H1 (cell line): ENCODE data around the gene PIGK. TPM values are rescaled to one million over a fixed set of nuclear protein-coding genes. Genes with fewer than 3 reads are reported as not detected.
A peak's percentile ranks its signal among the peaks of the same experiment; 100 is the strongest.

Experiments
- CTCF ChIA-PET: fragments of 300-600 bp; sonication (Branson Sonifier 250); formaldehyde crosslinking; loops from one replicate; lab custom pipeline; 2021; ENCODE audit not compliant: partially characterized antibody; lab: Charles Lee
- POLR2A ChIA-PET: fragments of 300-600 bp; sonication (Branson Sonifier 250); formaldehyde crosslinking; loops from one replicate; lab custom pipeline; 2021; ENCODE audit warnings: inconsistent platforms; ENCODE audit not compliant: partially characterized antibody; lab: Charles Lee
- DNase-seq, 2 experiments: peaks; one replicate each; pipeline versions ENCODE4 v3.0.0 to v3.0.0-alpha.2; 2010 to 2022; ENCODE audit warnings: low spot score in 2 of 2, low read depth in 1 of 2, mixed read lengths in 1 of 2
- FAIRE-seq: peaks from 2 replicates; lab custom pipeline; 2011; peaks lifted over from hg19 to GRCh38; lab: Jason Lieb, UNC
- H2AFZ ChIP-seq: 2 replicates; pipeline ENCODE4 v1.8.1; 2012; ENCODE audit warnings: low read length, inconsistent platforms
- H2AK5ac ChIP-seq: 2 replicates; pipeline ENCODE4 v1.6.1; 2013; ENCODE audit warnings: low read depth, low read length
- H2BK120ac ChIP-seq: replicated peaks from 2 replicates; pipeline ENCODE3; 2013; ENCODE audit warnings: low read depth, low read length, inconsistent platforms
- H2BK12ac ChIP-seq: 2 replicates; pipeline ENCODE4 v1.6.1; 2013; ENCODE audit warnings: low read depth, low read length
- H2BK15ac ChIP-seq: 2 replicates; pipeline ENCODE4 v1.6.1; 2013; ENCODE audit warnings: low read length
- H2BK20ac ChIP-seq: 2 replicates; pipeline ENCODE4 v1.6.1; 2013; ENCODE audit warnings: low read length
- H2BK5ac ChIP-seq: 2 replicates; pipeline ENCODE4 v1.6.1; 2013; ENCODE audit warnings: low read depth, low read length
- H3K14ac ChIP-seq: 2 replicates; pipeline ENCODE4 v1.6.1; 2013; ENCODE audit warnings: inconsistent platforms; ENCODE audit not compliant: insufficient read length
- H3K18ac ChIP-seq: 2 replicates; pipeline ENCODE4 v1.6.1; 2013; ENCODE audit warnings: low read length; ENCODE audit errors: extremely low read depth
- H3K23ac ChIP-seq: 2 replicates; pipeline ENCODE4 v1.6.1; 2013; ENCODE audit warnings: inconsistent platforms; ENCODE audit not compliant: insufficient read length
- H3K23me2 ChIP-seq: 2 replicates; pipeline ENCODE4 v1.6.1; 2013; ENCODE audit warnings: low read depth, low read length
- H3K27ac ChIP-seq: 2 replicates; pipeline ENCODE4 v1.6.1; 2011; ENCODE audit warnings: low read depth, low read length, inconsistent platforms
- H3K27me3 ChIP-seq, 4 experiments: replicated peaks in 1 of 4; 1 replicate in 1 of 4; 2 replicates in 3 of 4; pipeline versions ENCODE4 v1.6.1 to v1.8.1; 2011 to 2013; ENCODE audit warnings: low read length in 3 of 4, mild to moderate bottlenecking in 3 of 4, inconsistent platforms in 2 of 4, mixed read lengths in 2 of 4, moderate library complexity in 1 of 4; ENCODE audit not compliant: control insufficient read depth in 3 of 4, insufficient read depth in 3 of 4; ENCODE audit errors: extremely low read depth in 1 of 4
- H3K36me3 ChIP-seq, 4 experiments: 2 replicates each; pipeline versions ENCODE4 v1.6.1 to v1.8.1; 2011 to 2013; ENCODE audit warnings: mild to moderate bottlenecking in 4 of 4, low read length in 3 of 4, moderate library complexity in 2 of 4, control low read depth in 1 of 4, inconsistent platforms in 1 of 4; ENCODE audit not compliant: insufficient read depth in 4 of 4, control insufficient read depth in 2 of 4
- H3K4ac ChIP-seq: replicated peaks from 2 replicates; pipeline ENCODE3; 2013; ENCODE audit warnings: low read length, low read depth, mixed read lengths, inconsistent platforms; ENCODE audit not compliant: insufficient read length
- H3K4me1 ChIP-seq, 4 experiments: replicated peaks in 1 of 4; 1 replicate in 1 of 4; 2 replicates in 3 of 4; pipeline versions ENCODE4 v1.6.1 to v1.8.1; 2011 to 2013; ENCODE audit warnings: low read length in 3 of 4, inconsistent platforms in 2 of 4, mixed read lengths in 1 of 4; ENCODE audit not compliant: insufficient read depth in 4 of 4, control insufficient read depth in 3 of 4
- H3K4me2 ChIP-seq, 2 experiments: 2 replicates each; pipeline versions ENCODE4 v1.6.1 to v1.8.1; 2011 to 2013; ENCODE audit warnings: low read depth in 2 of 2, low read length in 2 of 2, control low read depth in 1 of 2, inconsistent platforms in 1 of 2, mild to moderate bottlenecking in 1 of 2; ENCODE audit not compliant: insufficient read depth in 1 of 2
- H3K4me3 ChIP-seq, 4 experiments: fragments of 200-600, 300-600 bp in 1 of 4; sonication (generic), shearing (Covaris generic), sonication (Bioruptor Twin) in 1 of 4; 2 replicates each; pipeline versions ENCODE4 v1.5.1 to v1.8.1; 2011 to 2016; ENCODE audit warnings: low read length in 4 of 4, low read depth in 3 of 4, control low read depth in 2 of 4, inconsistent platforms in 2 of 4, mild to moderate bottlenecking in 2 of 4, mixed read lengths in 1 of 4, moderate library complexity in 1 of 4; ENCODE audit not compliant: insufficient read depth in 2 of 4; ENCODE audit errors: extremely low read depth in 1 of 4
- H3K56ac ChIP-seq: replicated peaks from 2 replicates; pipeline ENCODE3; 2013; ENCODE audit warnings: low read depth, mild to moderate bottlenecking, mixed read lengths, low read length, inconsistent platforms; ENCODE audit not compliant: insufficient read length
- H3K79me1 ChIP-seq: 2 replicates; pipeline ENCODE4 v1.6.1; 2013; ENCODE audit warnings: low read depth, low read length, control low read depth
- H3K79me2 ChIP-seq, 2 experiments: 2 replicates each; pipeline versions ENCODE4 v1.6.1 to v1.8.1; 2012 to 2013; ENCODE audit warnings: low read length in 2 of 2, mild to moderate bottlenecking in 2 of 2, inconsistent platforms in 1 of 2; ENCODE audit not compliant: insufficient read depth in 2 of 2, control insufficient read depth in 1 of 2
- H3K9ac ChIP-seq, 4 experiments: replicated peaks in 1 of 4; 1 replicate in 1 of 4; 2 replicates in 3 of 4; pipeline versions ENCODE4 v1.6.1 to v1.8.1; 2011 to 2013; ENCODE audit warnings: low read depth in 3 of 4, low read length in 3 of 4, control low read depth in 2 of 4, mild to moderate bottlenecking in 2 of 4, moderate library complexity in 2 of 4, inconsistent platforms in 1 of 4; ENCODE audit errors: extremely low read depth in 1 of 4
- H3K9me3 ChIP-seq, 2 experiments: 2 replicates each; pipeline versions ENCODE4 v1.6.1 to v1.8.1; 2012 to 2013; ENCODE audit warnings: mild to moderate bottlenecking in 2 of 2, moderate library complexity in 2 of 2, control low read depth in 1 of 2, inconsistent platforms in 1 of 2, low read depth in 1 of 2, low read length in 1 of 2, mixed read lengths in 1 of 2; ENCODE audit not compliant: insufficient read depth in 2 of 2
- H4K20me1 ChIP-seq, 2 experiments: replicated peaks in 1 of 2; 2 replicates each; pipeline versions ENCODE3 to v1.8.1; 2011 to 2013; ENCODE audit warnings: inconsistent platforms in 2 of 2, low read length in 2 of 2, mild to moderate bottlenecking in 1 of 2; ENCODE audit not compliant: insufficient read depth in 2 of 2, control insufficient read depth in 1 of 2
- H4K5ac ChIP-seq: 2 replicates; pipeline ENCODE4 v1.6.1; 2013; ENCODE audit warnings: low read length, low read depth, mixed read lengths, inconsistent platforms; ENCODE audit not compliant: insufficient read length
- H4K8ac ChIP-seq: 2 replicates; pipeline ENCODE4 v1.8.0; 2013; ENCODE audit warnings: mild to moderate bottlenecking, moderate library complexity, low read length, inconsistent platforms; ENCODE audit not compliant: insufficient read depth; ENCODE audit errors: extremely low read depth
- H4K91ac ChIP-seq: replicated peaks from 2 replicates; pipeline ENCODE3; 2013; ENCODE audit warnings: low read length, mixed read lengths, inconsistent platforms; ENCODE audit not compliant: insufficient read length
- CREB1 ChIP-seq: IDR thresholded peaks from 2 replicates; pipeline ENCODE4 v1.6.1; 2012; ENCODE audit warnings: inconsistent platforms
- E2F6 ChIP-seq: IDR thresholded peaks from 2 replicates; pipeline ENCODE4 v1.6.1; 2012; ENCODE audit warnings: inconsistent platforms
- GABPA ChIP-seq: IDR thresholded peaks from 2 replicates; pipeline ENCODE4 v1.6.1; 2011; ENCODE audit warnings: mild to moderate bottlenecking, low read length, moderate library complexity, borderline replicate concordance; ENCODE audit not compliant: insufficient read depth
- JUND ChIP-seq: IDR thresholded peaks from 2 replicates; pipeline ENCODE4 v1.6.1; 2011; ENCODE audit warnings: mild to moderate bottlenecking, improper control_type of control experiment, low read length
- KDM1A ChIP-seq: fragments of 200-600, 300-600 bp; sonication (generic); IDR thresholded peaks from 2 replicates; pipeline ENCODE4 v1.7.1; 2016; ENCODE audit warnings: mild to moderate bottlenecking, low read length, borderline replicate concordance
- NANOG ChIP-seq: IDR thresholded peaks from 2 replicates; pipeline ENCODE4 v1.6.1; 2011; ENCODE audit warnings: low read length, low read depth, mild to moderate bottlenecking, inconsistent platforms; ENCODE audit not compliant: insufficient read depth, poor library complexity, severe bottlenecking
- RAD21 ChIP-seq, 2 experiments: IDR thresholded peaks in 1 of 2; conservative IDR thresholded peaks in 1 of 2; 2 replicates each; pipeline ENCODE4 v1.6.1; 2011; ENCODE audit warnings: low read depth in 2 of 2, low read length in 2 of 2, improper control_type of control experiment in 1 of 2, inconsistent platforms in 1 of 2, mild to moderate bottlenecking in 1 of 2, moderate library complexity in 1 of 2
- RBBP5 ChIP-seq: IDR thresholded peaks from 2 replicates; pipeline ENCODE4 v1.7.1; 2012; ENCODE audit warnings: low read depth, mild to moderate bottlenecking, inconsistent platforms, low read length, moderate library complexity, borderline replicate concordance
- SIRT6 ChIP-seq: IDR thresholded peaks from one replicate; pipeline ENCODE4 v1.7.1; 2012; ENCODE audit warnings: low read length, inconsistent platforms
- SUZ12 ChIP-seq: fragments of 200-600 bp; sonication (generic); IDR thresholded peaks from 2 replicates; pipeline ENCODE4 v1.6.1; 2012; ENCODE audit warnings: mild to moderate bottlenecking, inconsistent platforms, low read length, moderate library complexity, mixed read lengths
- TEAD4 ChIP-seq: IDR thresholded peaks from 2 replicates; pipeline ENCODE4 v1.6.1; 2012; ENCODE audit warnings: low read depth, low read length, inconsistent platforms, mixed read lengths
- WGBS, 2 experiments: shearing (Covaris generic) in 1 of 2; methylation state at CpG; one replicate each; pipeline versions ENCODE4 v1.1.6 to v1.1.7; 2013 to 2015; ENCODE audit warnings: low lambda C conversion rate in 2 of 2, mixed read lengths in 2 of 2, inconsistent platforms in 1 of 2, low coverage in 1 of 2, missing lambda C conversion rate in 1 of 2; ENCODE audit not compliant: insufficient replicate concordance in 2 of 2, insufficient coverage in 1 of 2, insufficient read length in 1 of 2; ENCODE audit errors: extremely low coverage in 1 of 2, missing lambda C conversion rate in 1 of 2; 5-methylcytosine and 5-hydroxymethylcytosine counted together
- polyA plus RNA-seq, 7 experiments: library from polyadenylated mRNA; depleted of rRNA in 3 of 7; stranded (reverse) in 5 of 7; unstranded in 2 of 7; fragments of >200 nt in 5 of 7; fragments of 200-250 nt in 2 of 7; gene quantifications; 1 replicate in 5 of 7; 2 replicates in 1 of 7; 4 replicates in 1 of 7; pipeline versions ENCODE4 v1.2.1 to v1.2.3, GENCODE V29; 2011 to 2013; ENCODE audit warnings: missing spikeins in 2 of 7, mixed read lengths in 2 of 7
- total RNA-seq: library from RNA; stranded (reverse); fragmentation: NEBNext Ultra II Directional; extraction: Animal tissue kit (Norgen Biotek cat#: 25700); gene quantifications from 2 replicates; pipeline ENCODE4 v1.2.1, GENCODE V29; 2021

PIGK gene
- total and polyA plus RNA-seq, 2 of the 8 experiments (the other 6 are each of a cell fraction or from before 2014, with no cell fraction given) = 5.6 to 23.2 TPM

GRCh38 chr1:77218477-77219165 is 609 bp downstream of the PIGK start:
- Histone ChIP-seq H4K91ac (no peak overlapping the region), H4K5ac (no peak overlapping the region), H3K23ac (no peak overlapping the region), H4K8ac (no peak overlapping the region), H2BK20ac (no peak overlapping the region), H4K20me1 (no peaks in the 10 kb centered on the region), H3K4me2 (peak overlapping the region; percentile 67 to 69), H3K4me3 (peak overlapping the region; percentile 93 to 99 (median 98)), H3K4me1 (peaks cover 0 to 3% (median 1%) of the 10 kb centered on the region in 4 experiments; a peak in 4 of 7 replicates), H3K79me1 (no peaks in the 10 kb centered on the region), H3K18ac (peak overlapping the region; percentile 86; the same call in 1 of the 2 replicates), H2BK15ac (no peak overlapping the region), H3K36me3 (peaks cover 0 to 9% (median 2%) of the 10 kb centered on the region in 4 experiments; a peak in 2 of 8 replicates), H3K27ac (no peak overlapping the region), H3K79me2 (peaks cover 0 to 12% of the 10 kb centered on the region in 2 experiments; a peak in 2 of 4 replicates), H3K23me2 (0 out of 2 replicates have a peak, but pooled peaks cover 2% of the 10 kb centered on the region), H3K14ac (no peak overlapping the region), H2BK5ac (0 out of 2 replicates have a peak overlapping the region, but pooled peaks have one; percentile 22), H3K9me3 (peaks cover 0 to 4% of the 10 kb centered on the region in 2 experiments; a peak in 1 of 4 replicates), H2AFZ (peak overlapping the region; percentile 99), H2BK12ac (no peak overlapping the region), H3K4ac (no peak overlapping the region), H2AK5ac (no peak overlapping the region), H3K9ac (peak overlapping the region; percentile 40 to 90 (median 82)), H3K56ac (no peak overlapping the region), H3K27me3 (no peaks in the 10 kb centered on the region), H2BK120ac (no peak overlapping the region)
- ChIA-PET POLR2A (interaction anchor here (1.1 to 1.7 kb wide), 5 partner anchors 10 to 131 kb away, joined by 3 to 9 read pairs (median 3); partner anchors contain the start of gene AK5), CTCF (interaction anchor here (0.8 to 2.0 kb wide), 3 partner anchors 16 to 91 kb away, joined by 3 to 5 read pairs (median 3); no protein-coding TSS in a partner anchor)
- FAIRE-seq (no peak), DNase-seq (no peak)
- WGBS, 2 experiments = 20% methylated on average over 12 of the region's 12 CpGs; no CpG with 5 or more reads in 1 of the 2 experiments
- TF ChIP-seq SUZ12 (no peak), GABPA (no peak), RAD21 (IDR thresholded peaks at IDR 0.05 in 1 of 2, conservative IDR thresholded peaks at IDR 0.05 in 1 of 2; ENCODE audit: low read depth in 2 of 2, low read length in 2 of 2) (no peak), KDM1A (no peak), E2F6 (no peak), CREB1 (no peak), RBBP5 (no peak), TEAD4 (no peak), NANOG (no peak), SIRT6 (no peak), JUND (no peak)
